ENCODE results near the gene HOXB6.

Gene HOXB6

GRCh38 chr17:48578616-48579470 lies 25.9 kb downstream of the HOXB6 start:
- DNase-seq: no peak

DNA sequence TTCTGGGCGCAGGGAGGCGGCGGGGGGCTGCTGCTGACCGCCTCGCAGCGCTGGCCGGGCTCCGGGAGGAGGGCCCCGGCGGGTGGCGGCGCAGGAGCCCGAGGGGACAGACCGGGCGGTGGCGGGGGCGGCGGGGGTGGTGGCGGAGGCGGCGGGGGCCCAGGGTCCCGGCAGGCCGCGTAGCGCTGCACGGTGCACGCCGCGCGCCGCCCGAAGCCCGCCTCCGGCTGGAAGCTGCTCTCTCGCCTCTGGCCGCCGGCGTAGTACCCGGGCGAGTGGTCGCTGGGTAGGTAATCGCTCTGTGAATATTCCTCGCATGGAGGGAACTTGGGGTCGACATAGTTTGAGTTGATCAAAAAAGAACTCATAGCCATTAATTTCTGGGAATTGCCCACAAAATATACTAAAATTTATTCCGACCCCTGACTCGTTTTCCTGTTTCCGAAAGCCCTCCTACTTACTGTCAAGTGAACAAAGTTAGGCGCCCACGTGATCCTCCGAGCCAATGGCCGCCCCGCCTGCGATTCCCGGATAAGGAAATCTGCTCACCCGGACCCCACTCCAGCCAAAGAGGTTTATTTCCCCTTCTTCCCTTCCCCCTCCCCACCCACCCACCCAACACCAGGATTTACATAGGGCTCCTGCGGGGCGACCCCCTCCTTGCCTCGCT lies 26.7 kb downstream of the HOXB6 start, which contains the start of gene HOXB4:
HOXB4 (minus strand) TSS at position 405 of the 670 bp plus-strand sequence; CDS start at position 374, 31 bp downstream.
- DNase-seq: peak; percentile 53 to 80 (median 66)

- DNase-seq: no peak
Observed at GRCh38 chr17:48577330-48577945, 27.3 kb downstream of the HOXB6 start.

DNA sequence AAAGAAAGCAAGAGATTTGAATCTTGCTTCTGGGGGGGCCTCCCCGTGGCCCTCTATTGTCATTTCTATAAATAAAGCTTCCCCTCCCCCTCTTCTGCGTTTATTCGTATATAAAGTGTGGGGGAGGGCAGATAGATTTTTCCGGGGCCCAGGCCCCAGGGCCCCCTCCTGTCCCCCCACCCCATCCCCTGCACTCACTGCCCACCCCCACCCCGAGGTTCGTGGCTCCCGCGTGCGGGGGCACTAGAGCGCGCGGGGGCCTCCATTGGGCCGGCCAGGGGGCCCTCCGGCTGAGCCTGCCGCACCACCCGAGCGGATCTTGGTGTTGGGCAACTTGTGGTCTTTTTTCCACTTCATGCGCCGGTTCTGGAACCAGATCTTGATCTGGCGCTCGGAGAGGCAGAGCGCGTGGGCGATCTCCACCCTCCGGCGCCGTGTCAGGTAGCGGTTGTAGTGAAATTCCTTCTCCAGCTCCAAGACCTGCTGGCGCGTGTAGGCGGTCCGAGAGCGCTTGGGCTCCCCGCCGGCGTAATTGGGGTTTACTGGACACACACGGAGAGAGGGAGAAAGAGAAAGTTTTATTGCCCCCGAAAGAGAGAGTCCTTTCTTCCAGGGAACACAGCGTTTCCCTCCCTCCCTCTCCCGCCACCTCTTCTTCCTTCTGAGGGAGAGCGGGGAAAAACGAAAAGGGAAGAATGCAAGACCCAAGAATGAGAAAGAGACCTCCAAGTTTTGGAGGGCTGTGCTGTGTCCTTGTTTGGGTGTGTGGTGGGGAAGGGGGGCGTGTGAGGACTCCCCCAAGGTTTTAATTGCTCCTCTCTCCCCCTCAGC lies 28.1 kb downstream of the HOXB6 start:
- no peak for DNase-seq

GRCh38 chr17:48575673-48576478 lies 28.9 kb downstream of the HOXB6 start:
- no peak for DNase-seq

- DNase-seq: no peak
Observed at GRCh38 chr17:48575066-48575582, 29.7 kb downstream of the HOXB6 start.

- DNase-seq: no peak
Observed at GRCh38 chr17:48574505-48575065, 30.2 kb downstream of the HOXB6 start.

GRCh38 chr17:48571826-48572417 lies 32.9 kb downstream of the HOXB6 start:
- DNase-seq: no peak

- DNase-seq: no peak
Observed at GRCh38 chr17:48571024-48571818, 33.6 kb downstream of the HOXB6 start.

- DNase-seq: no peak
Observed at GRCh38 chr17:48570325-48571023, 34.3 kb downstream of the HOXB6 start.

- no peak for DNase-seq
Observed at GRCh38 chr17:48569674-48570324, 35.0 kb downstream of the HOXB6 start.

DNA sequence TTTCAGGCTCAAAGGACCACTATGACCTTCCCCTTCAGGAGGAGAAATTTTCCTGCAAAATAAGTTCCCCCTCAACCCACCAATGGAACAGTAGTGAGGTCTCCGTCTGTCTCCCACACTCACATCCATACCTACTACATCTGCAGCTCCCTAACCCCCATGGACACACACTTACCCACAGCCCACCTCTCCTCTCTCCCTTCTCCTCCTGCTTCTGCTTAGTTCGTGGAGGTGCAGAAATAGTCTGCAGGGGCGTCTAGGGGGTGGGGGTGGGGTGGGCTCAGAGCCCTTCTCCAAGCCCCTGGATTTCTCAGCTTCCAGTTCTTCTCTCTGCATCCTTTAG lies 35.6 kb downstream of the HOXB6 start:
- no peak for DNase-seq

DNA sequence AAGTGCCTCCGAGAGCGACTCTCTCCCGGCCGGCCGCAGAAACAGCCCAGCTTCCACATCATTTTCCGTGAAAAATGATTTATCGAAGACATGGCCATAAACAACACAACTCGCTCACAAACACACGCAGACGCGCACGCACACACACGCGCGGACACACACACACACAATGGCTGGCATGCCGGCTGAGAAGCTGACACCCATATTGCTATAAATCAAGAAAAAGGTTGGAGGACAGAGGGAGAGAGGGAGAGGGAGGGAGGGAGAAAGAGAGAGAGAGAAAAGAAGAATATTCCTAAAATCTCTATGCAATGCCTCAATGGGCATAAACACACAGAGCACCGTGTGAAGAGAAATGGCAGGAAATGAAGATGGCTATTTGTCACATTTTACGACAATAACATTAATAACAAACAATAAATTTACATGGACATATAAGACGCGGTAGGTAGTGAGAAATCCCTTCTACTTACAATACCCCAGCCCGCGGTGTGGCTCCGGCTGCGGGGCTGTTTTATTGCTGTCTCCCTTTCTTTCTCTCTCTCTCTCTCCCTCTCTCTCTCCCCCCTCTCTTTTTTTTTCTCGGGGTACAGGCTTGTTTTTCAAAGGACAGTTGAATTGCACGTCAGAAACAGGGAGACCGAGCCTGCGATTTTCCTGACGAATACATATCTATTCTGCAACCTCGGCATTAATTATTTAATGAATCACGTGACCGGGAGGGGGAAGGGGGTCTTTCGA lies 36.1 kb downstream of the HOXB6 start:
- DNase-seq: peak in 1 of 4 experiments; percentile 33

DNA sequence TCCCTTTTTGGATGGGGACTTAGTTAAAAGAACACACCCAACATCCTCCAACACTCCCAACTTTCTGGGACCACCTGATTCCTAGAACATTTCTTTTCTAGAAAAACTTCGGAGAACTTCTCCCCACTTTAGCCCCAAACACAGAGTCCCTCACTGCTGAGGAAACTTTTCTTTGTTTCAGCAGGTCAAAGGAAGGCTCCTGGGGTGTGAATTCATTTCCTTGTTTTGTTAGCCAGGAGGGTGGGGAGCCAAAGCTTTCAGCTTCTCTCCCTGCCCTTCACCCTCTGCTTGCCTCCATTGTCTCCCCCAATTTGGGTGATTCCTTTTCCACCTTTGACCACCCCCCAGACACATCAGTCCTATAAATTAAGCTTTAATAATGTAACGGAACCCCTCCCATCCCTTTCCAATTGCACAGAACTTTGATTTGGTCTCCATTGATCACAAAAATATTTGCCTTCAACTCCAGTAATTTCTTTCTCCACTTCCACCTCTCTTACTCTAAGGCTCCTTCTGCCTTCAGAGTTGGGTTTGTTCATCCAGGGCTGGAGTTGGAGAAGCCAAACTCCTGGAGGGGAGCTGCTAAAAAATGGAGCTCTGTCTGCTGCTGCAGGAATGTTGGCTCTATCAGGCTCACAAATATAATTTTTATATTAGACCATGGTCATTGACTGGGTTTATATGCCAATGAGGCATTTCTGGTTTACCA lies 37.0 kb downstream of the HOXB6 start:
- no peak for DNase-seq

- no peak for DNase-seq
Observed at GRCh38 chr17:48567209-48567608, 37.6 kb downstream of the HOXB6 start.

DNA sequence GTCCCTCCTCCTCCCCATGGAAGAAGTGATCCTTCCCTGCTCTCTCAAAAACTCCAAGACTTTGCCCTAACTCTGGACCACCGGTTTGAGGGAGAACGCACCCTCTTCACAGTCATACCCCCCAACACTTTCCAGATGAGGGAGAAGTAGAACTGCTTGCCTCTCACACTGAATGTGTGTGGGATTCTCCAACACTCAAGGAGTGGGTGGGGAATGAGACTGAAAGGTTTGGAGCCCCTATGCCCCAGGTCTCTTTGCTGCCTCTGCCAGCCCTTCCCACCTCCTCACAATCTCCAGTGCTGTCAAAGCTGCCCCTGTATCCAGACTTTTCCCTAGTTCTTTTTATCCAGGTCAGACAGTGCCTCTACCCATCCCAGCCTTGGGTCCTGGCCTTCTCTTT lies 38.1 kb downstream of the HOXB6 start:
- no peak for DNase-seq

Data from suppressor macrophage (primary cell).